T-helper 17 cell (primary cell): Measurements from ENCODE around the gene ERCC4. TPM values are rescaled to one million over a fixed set of nuclear protein-coding genes. Genes with fewer than 3 reads are reported as not detected.

ENCODE experiments used
- ATAC-seq: fragments of 150-1000 bp; cut with Tn5 transposase; 2 replicates; pipeline ENCODE4 v1.10.0; 2021; ENCODE audit warnings: mild to moderate bottlenecking, moderate library complexity
- DNase-seq, 3 donors: peaks; one replicate each; pipeline versions ENCODE4 v3.0.0 to v3.0.0-alpha.2; 2020 to 2021
- H3K9me3 ChIP-seq: one replicate; pipeline ENCODE4 v1.7.0; 2013; ENCODE audit warnings: low read length, mild to moderate bottlenecking; ENCODE audit not compliant: control insufficient read depth, poor library complexity, severe bottlenecking
- H3K27ac Mint-ChIP-seq: one replicate; pipeline ENCODE4 v1.8.0; 2022; ENCODE audit warnings: mild to moderate bottlenecking, moderate library complexity, mixed read lengths
- H3K27me3 Mint-ChIP-seq: one replicate; pipeline ENCODE4 v1.8.0; 2022; ENCODE audit warnings: mixed read lengths
- H3K36me3 Mint-ChIP-seq: one replicate; pipeline ENCODE4 v1.8.0; 2022; ENCODE audit warnings: low read depth, mixed read lengths
- H3K4me1 Mint-ChIP-seq: one replicate; pipeline ENCODE4 v1.8.0; 2022; ENCODE audit warnings: mild to moderate bottlenecking, mixed read lengths
- H3K4me3 Mint-ChIP-seq: one replicate; pipeline ENCODE4 v1.8.0; 2022; ENCODE audit warnings: mild to moderate bottlenecking, moderate library complexity, mixed read lengths
- total RNA-seq, 4 donors: library from RNA in 2 of 4; stranded (reverse) in 2 of 4; gene quantifications; one replicate each; pipeline ENCODE4 v1.2.3 and lab custom pipeline; 2022 to 2026

Gene ERCC4
- total RNA-seq, 2 donors from 2014 or later: 8.7 to 9.9 TPM

DNA sequence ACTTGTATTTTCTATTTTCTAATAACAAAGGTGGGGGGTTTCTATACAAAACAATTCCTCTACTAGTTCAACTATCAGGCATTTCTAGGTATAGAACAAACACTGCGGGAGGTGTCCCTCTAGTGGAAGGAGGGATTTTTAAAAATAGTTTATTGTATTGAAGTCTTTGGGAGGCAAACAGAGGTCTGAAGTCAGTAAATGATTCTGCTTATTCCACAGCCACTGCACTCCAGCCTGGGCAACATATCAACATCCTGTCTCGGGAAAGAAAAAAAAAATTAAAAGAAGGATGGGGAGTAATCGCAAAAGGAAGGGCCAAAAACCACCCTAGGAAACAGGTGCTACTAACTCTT lies 648 bp upstream of the ERCC4 start:
- Mint-ChIP-seq H3K36me3 (peaks cover 2% of the 10 kb centered on the region), H3K27ac (peak overlapping the region; percentile 99), H3K4me1 (peaks cover 24% of the 10 kb centered on the region), H3K27me3 (peaks cover 12% of the 10 kb centered on the region), H3K4me3 (peak overlapping the region; percentile 98)
- no peaks in the 10 kb centered on the region for H3K9me3 ChIP-seq
- ATAC-seq (peak; percentile 29), DNase-seq (no peak)

GRCh38 chr16:13920510-13920818 lies 510 bp downstream of the ERCC4 start:
- Mint-ChIP-seq H3K27ac (peak overlapping the region; percentile 99), H3K4me1 (peaks cover 24% of the 10 kb centered on the region), H3K36me3 (peaks cover 2% of the 10 kb centered on the region), H3K4me3 (peak overlapping the region; percentile 98), H3K27me3 (peaks cover 5% of the 10 kb centered on the region)
- H3K9me3 ChIP-seq: no peaks in the 10 kb centered on the region
- DNase-seq (no peak), ATAC-seq (no peak)

DNA sequence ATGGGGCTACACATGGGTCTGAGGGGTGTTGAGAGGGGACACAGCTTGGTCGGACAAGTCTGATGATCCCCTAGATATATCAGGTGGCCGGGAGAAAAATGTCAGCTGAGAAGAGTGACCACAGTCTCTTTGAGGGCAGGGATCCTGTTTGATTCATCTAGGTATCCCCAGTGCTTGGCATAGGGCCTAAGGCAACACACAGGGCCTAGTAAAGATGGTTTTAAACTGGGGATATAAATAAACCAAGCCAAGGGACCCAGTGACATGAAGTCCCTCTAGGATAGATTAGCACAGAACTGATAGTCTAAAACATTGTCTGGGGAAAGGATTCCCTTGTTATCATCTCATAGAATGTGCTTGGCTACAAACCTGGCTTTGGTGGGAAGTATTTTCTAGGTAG lies 1.4 kb downstream of the ERCC4 start:
- H3K27ac Mint-ChIP-seq: peak overlapping the region; percentile 99
- H3K9me3 ChIP-seq: no peaks in the 10 kb centered on the region
- peaks cover 2% of the 10 kb centered on the region for H3K36me3 Mint-ChIP-seq
- DNase-seq (no peak), ATAC-seq (no peak)
- peaks cover 5% of the 10 kb centered on the region for H3K27me3 Mint-ChIP-seq
- H3K4me1 Mint-ChIP-seq: peaks cover 24% of the 10 kb centered on the region
- H3K4me3 Mint-ChIP-seq: peak overlapping the region; percentile 98

DNA sequence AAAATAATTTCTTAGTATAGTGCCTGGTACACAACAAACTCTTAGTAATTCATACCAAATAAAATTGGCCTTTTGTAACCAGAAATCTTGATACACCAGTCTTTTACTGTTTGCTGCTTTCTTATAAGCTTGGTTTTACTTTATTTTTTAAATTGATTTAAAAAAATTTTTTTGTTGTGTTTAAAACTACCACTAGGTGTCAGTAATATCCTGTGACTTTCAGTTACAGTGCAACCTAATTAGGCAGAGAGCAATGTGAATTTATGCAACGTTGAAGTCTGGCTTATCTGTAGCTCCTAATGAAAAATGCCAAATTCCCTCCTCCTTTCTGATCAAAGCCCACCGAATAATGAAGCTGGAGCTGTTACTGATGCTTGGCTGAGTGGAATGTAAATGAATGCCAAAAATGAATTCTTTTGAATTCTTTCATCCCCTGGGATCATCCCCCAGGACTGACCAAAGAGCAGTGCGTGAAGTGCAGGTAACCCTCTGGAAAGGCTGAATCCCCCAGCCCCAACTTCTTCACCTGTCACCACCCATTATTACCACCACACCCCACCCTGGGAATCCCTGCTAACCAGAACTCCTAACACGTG lies 3.8 kb downstream of the ERCC4 start:
- DNase-seq (no peak), ATAC-seq (no peak)
- H3K4me3 Mint-ChIP-seq: no peak overlapping the region
- H3K27me3 Mint-ChIP-seq: no peaks in the 10 kb centered on the region
- H3K36me3 Mint-ChIP-seq: peaks cover 2% of the 10 kb centered on the region
- no peak overlapping the region for H3K27ac Mint-ChIP-seq
- H3K4me1 Mint-ChIP-seq: peaks cover 22% of the 10 kb centered on the region
- H3K9me3 ChIP-seq: no peaks in the 10 kb centered on the region

GRCh38 chr16:13926464-13926863 lies 6.5 kb downstream of the ERCC4 start:
- Mint-ChIP-seq H3K27ac (peak overlapping the region; percentile 80), H3K27me3 (no peaks in the 10 kb centered on the region), H3K36me3 (peaks cover 2% of the 10 kb centered on the region), H3K4me3 (no peak overlapping the region), H3K4me1 (peaks cover 3% of the 10 kb centered on the region)
- DNase-seq: no peak
- ATAC-seq: no peak
- no peaks in the 10 kb centered on the region for H3K9me3 ChIP-seq

DNA sequence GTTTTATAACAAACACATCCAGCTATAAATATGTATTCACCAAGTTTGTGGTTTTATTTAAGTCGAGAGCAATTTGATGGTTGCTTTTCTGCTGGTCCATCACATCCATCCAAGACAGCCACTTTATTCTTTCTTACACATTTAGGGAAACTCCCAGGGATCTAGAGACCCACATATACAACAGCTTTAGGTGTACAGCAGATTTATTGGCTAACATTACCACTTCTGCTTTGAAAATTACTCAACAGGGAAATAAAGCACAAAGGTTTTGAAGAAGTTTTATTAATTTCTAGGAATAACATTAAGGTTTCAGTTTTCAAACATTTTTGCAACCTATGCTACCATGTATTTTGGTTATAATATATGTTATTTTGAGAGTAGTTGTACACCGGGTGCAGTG lies 6.9 kb downstream of the ERCC4 start:
- H3K27me3 Mint-ChIP-seq: no peaks in the 10 kb centered on the region
- no peak for ATAC-seq
- H3K27ac Mint-ChIP-seq: no peak overlapping the region
- H3K4me3 Mint-ChIP-seq: no peak overlapping the region
- no peaks in the 10 kb centered on the region for H3K9me3 ChIP-seq
- no peak for DNase-seq
- peaks cover 3% of the 10 kb centered on the region for H3K4me1 Mint-ChIP-seq
- H3K36me3 Mint-ChIP-seq: peaks cover 2% of the 10 kb centered on the region

DNA sequence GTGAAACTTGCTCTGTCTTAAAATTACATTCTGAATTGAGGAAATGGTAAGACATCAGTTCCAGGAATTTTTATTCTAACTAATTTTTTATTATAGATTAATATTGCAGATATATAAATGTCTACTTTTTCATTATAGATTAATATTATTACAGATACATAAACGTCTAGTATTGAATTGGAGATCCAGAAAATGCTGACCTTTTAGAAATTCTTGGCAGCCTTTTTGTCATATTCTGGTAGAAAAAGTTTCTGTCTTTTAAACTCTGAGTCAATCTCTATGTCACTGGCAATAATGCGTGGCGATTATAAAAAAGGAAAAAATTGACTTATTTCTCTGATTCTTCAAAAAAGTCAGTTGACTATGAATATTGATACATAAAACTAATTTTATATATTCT lies 8.7 kb downstream of the ERCC4 start:
- H3K27ac Mint-ChIP-seq: no peak overlapping the region
- H3K36me3 Mint-ChIP-seq: peaks cover 2% of the 10 kb centered on the region
- H3K9me3 ChIP-seq: no peaks in the 10 kb centered on the region

DNA sequence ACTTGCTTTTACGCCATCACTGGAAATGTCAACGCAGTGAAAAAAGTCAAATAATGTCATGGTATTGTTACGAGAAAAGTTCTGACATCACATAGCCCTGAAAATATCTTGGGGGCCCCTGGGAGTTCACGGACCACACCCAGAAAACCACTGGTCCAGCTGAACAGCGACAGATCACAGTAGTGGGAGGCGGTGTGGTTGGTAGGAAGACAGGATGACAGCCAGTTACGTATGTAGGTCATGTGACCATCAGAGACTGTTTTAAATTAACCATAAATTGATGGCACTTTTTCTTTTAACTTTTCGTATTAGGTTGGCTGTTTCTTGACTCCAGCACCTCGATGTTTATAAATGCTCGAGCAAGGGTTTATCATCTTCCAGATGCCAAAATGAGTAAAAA lies 11.9 kb downstream of the ERCC4 start:
- no peak overlapping the region for H3K27ac Mint-ChIP-seq

More for the DNA sequence above, 8.7 kb downstream of the ERCC4 start:
- Mint-ChIP-seq H3K4me3 (no peak overlapping the region), H3K27me3 (no peaks in the 10 kb centered on the region), H3K4me1 (peaks cover 6% of the 10 kb centered on the region)
- DNase-seq (no peak), ATAC-seq (no peak)

DNA sequence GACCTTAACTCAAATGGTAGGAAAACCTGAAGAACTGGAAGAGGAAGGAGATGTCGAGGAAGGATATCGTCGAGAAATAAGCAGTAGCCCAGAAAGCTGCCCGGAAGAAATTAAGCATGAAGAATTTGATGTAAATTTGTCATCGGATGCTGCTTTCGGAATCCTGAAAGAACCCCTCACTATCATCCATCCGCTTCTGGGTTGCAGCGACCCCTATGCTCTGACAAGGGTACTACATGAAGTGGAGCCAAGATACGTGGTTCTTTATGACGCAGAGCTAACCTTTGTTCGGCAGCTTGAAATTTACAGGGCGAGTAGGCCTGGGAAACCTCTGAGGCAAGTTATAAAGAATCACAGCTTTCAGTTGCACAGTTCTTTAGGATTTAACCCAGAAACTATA lies 15.5 kb downstream of the ERCC4 start:
- H3K27me3 Mint-ChIP-seq: no peaks in the 10 kb centered on the region

More for the DNA sequence above, 11.9 kb downstream of the ERCC4 start:
- no peaks in the 10 kb centered on the region for H3K27me3 Mint-ChIP-seq
- DNase-seq: no peak
- peaks cover 3% of the 10 kb centered on the region for H3K36me3 Mint-ChIP-seq
- no peak overlapping the region for H3K4me3 Mint-ChIP-seq
- peak; percentile 40 for ATAC-seq
- H3K4me1 Mint-ChIP-seq: peaks cover 3% of the 10 kb centered on the region
- H3K9me3 ChIP-seq: peaks cover 2% of the 10 kb centered on the region

GRCh38 chr16:13936155-13936554 lies 16.2 kb downstream of the ERCC4 start:
- ATAC-seq: no peak
- Mint-ChIP-seq H3K36me3 (peaks cover 6% of the 10 kb centered on the region), H3K27me3 (no peaks in the 10 kb centered on the region), H3K4me1 (peaks cover 3% of the 10 kb centered on the region), H3K27ac (no peak overlapping the region), H3K4me3 (no peak overlapping the region)
- peaks cover 2% of the 10 kb centered on the region for H3K9me3 ChIP-seq
- no peak for DNase-seq

More for the DNA sequence above, 15.5 kb downstream of the ERCC4 start:
- Mint-ChIP-seq H3K27ac (no peak overlapping the region), H3K4me1 (peaks cover 3% of the 10 kb centered on the region), H3K4me3 (no peak overlapping the region), H3K36me3 (peaks cover 6% of the 10 kb centered on the region)
- DNase-seq (no peak), ATAC-seq (no peak)
- H3K9me3 ChIP-seq: peaks cover 2% of the 10 kb centered on the region

GRCh38 chr16:13936596-13937081 lies 16.7 kb downstream of the ERCC4 start:
- H3K9me3 ChIP-seq: peaks cover 2% of the 10 kb centered on the region
- Mint-ChIP-seq H3K36me3 (peaks cover 6% of the 10 kb centered on the region), H3K27ac (no peak overlapping the region), H3K4me3 (no peak overlapping the region), H3K4me1 (peaks cover 3% of the 10 kb centered on the region), H3K27me3 (no peaks in the 10 kb centered on the region)
- ATAC-seq (no peak), DNase-seq (no peak)

DNA sequence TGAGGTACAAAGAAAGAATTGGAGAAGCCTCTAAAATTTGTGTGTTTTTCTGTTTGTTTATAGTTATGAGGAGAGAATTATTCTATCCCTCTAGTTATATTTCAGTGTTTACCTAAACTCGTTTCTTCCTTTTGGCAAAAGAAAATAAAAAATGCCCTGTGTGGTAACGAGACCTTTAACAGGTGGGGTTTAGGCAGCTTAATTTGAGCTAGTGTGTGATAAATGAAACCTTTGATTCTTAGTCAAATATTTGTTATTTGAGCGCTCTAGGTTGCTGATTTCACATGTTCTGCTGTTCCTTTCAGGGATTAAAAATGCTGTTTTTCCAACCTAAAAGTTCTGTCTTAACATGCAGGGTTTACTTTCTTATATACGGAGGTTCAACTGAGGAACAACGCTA lies 17.5 kb downstream of the ERCC4 start:
- no peak overlapping the region for H3K27ac Mint-ChIP-seq
- H3K4me1 Mint-ChIP-seq: no peaks in the 10 kb centered on the region
- H3K36me3 Mint-ChIP-seq: peaks cover 6% of the 10 kb centered on the region

DNA sequence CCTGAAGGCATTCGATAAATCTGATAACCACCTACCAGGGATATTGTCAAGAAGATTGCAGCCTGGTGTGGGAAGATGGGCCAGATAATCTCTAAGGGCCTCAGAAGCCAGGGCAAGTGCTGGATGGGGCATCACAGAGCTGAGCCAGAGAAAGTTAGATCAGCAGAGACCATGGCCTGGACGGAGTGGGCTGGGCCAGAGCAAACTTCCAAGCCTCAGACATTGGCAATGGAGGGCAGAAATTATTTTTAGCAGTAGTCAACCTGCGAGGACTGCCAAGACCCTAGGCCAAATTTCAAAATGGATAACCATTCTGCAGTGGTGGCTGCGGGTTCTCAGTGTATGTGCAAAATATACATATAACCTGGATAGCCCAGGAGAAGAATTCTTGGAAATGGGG lies 18.5 kb downstream of the ERCC4 start:
- Mint-ChIP-seq H3K36me3 (peaks cover 6% of the 10 kb centered on the region), H3K27ac (no peak overlapping the region), H3K4me3 (no peak overlapping the region), H3K27me3 (no peaks in the 10 kb centered on the region), H3K4me1 (no peaks in the 10 kb centered on the region)
- no peak for ATAC-seq
- peaks cover 2% of the 10 kb centered on the region for H3K9me3 ChIP-seq
- DNase-seq: no peak

More for the DNA sequence above, 17.5 kb downstream of the ERCC4 start:
- peaks cover 2% of the 10 kb centered on the region for H3K9me3 ChIP-seq
- no peaks in the 10 kb centered on the region for H3K27me3 Mint-ChIP-seq
- no peak for DNase-seq
- no peak for ATAC-seq
- H3K4me3 Mint-ChIP-seq: no peak overlapping the region

DNA sequence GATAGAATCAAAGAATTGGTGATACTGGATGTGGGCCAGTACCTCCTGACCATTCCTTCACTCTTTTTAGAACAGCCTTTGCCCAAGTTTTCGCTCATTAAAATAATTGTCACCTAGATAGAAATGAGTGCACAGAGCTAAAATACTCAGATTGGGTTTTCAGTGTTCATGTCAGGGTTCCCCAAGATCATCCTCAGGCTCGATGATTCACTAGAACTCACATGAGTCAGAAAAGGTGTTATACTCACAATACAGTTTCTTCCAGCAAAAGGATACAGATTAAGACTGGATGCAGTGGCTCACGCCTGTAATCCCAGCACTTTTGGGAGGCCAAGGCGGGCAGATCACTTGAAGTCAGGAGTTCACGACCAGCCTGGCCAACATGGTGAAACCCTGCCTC lies 19.9 kb downstream of the ERCC4 start:
- H3K9me3 ChIP-seq: peaks cover 2% of the 10 kb centered on the region
- peaks cover 6% of the 10 kb centered on the region for H3K36me3 Mint-ChIP-seq
- no peaks in the 10 kb centered on the region for H3K4me1 Mint-ChIP-seq
- no peak for DNase-seq
- no peaks in the 10 kb centered on the region for H3K27me3 Mint-ChIP-seq
- no peak overlapping the region for H3K27ac Mint-ChIP-seq
- no peak for ATAC-seq
- no peak overlapping the region for H3K4me3 Mint-ChIP-seq
